HUDEP-2 (cell line): Measurements from ENCODE around the gene LY9.
"Not testable (repeated sequence)": the region's sequence is repeated elsewhere in the genome, so short reads cannot be mapped to it uniquely, and the experiment has no call there.

Experiments
- DNase-seq, 76 experiments: peaks; one replicate each; lab custom pipeline; 2025; ENCODE audit not compliant: unreplicated experiment in 76 of 76; lab: John Stamatoyannopoulos, UW

The LY9 gene

GRCh38 chr1:160860840-160861505, 65.0 kb downstream of the LY9 start:
- no peak for DNase-seq

GRCh38 chr1:160862203-160863060, 66.5 kb downstream of the LY9 start, which contains the start of gene CD244:
CD244 (minus strand) TSS chr1:160862887; CDS start chr1:160862677, 210 bp downstream.
- peak in 8 of 76 experiments; percentile 3 to 45 (median 22) for DNase-seq

GRCh38 chr1:160863061-160863773, 67.2 kb downstream of the LY9 start:
- DNase-seq: no peak

- no peak for DNase-seq
Observed at GRCh38 chr1:160863774-160864131, 67.8 kb downstream of the LY9 start.

GRCh38 chr1:160864173-160864572, 68.2 kb downstream of the LY9 start:
- DNase-seq: no peak

GRCh38 chr1:160865337-160865736, 69.4 kb downstream of the LY9 start:
- DNase-seq: no peak

GRCh38 chr1:160866001-160866694, 70.2 kb downstream of the LY9 start:
- DNase-seq: no peak

- no peak for DNase-seq
Observed at GRCh38 chr1:160866695-160867260, 70.8 kb downstream of the LY9 start.

GRCh38 chr1:160867651-160868050, 71.7 kb downstream of the LY9 start:
- DNase-seq: not testable (repeated sequence)

- DNase-seq: no peak
Observed at GRCh38 chr1:160868141-160868540, 72.2 kb downstream of the LY9 start.

GRCh38 chr1:160874935-160875334, 79.0 kb downstream of the LY9 start:
- no peak for DNase-seq

GRCh38 chr1:160875591-160875990, 79.6 kb downstream of the LY9 start:
- DNase-seq: not testable (repeated sequence)

GRCh38 chr1:160876311-160876710, 80.3 kb downstream of the LY9 start:
- DNase-seq: no peak

GRCh38 chr1:160877221-160877620, 81.2 kb downstream of the LY9 start:
- peak in 5 of 76 experiments; percentile 1 to 12 (median 8) for DNase-seq
